ENCODE results near the gene PIGH.

The PIGH gene

GRCh38 chr14:67572608-67573007 lies 27.5 kb downstream of the PIGH start:
- Histone ChIP-seq H3K36me3 (ENCODE audit: insufficient read depth, low read length) (no peaks in the 10 kb centered on the region), H3K27me3 (ENCODE audit: control insufficient read depth, insufficient read depth, low read length) (peaks cover 12% of the 10 kb centered on the region), H3K9me3 (replicated peaks; ENCODE audit: low read length) (no peaks in the 10 kb centered on the region), H3K9ac (ENCODE audit: low read depth, low read length) (no peak overlapping the region), H3K4me1 (ENCODE audit: control insufficient read depth, insufficient read depth, low read length) (no peaks in the 10 kb centered on the region), H3K4me3 (ENCODE audit: low read length) (no peak overlapping the region), H3K4me2 (ENCODE audit: low read length) (no peak overlapping the region)

- H3K4me2 ChIP-seq (ENCODE audit: low read length) = no peak overlapping the region
- H3K36me3 ChIP-seq (ENCODE audit: insufficient read depth, low read length) = no peaks in the 10 kb centered on the region
- no peak overlapping the region for H3K9ac ChIP-seq (ENCODE audit: low read depth, low read length)
- H3K4me1 ChIP-seq (ENCODE audit: control insufficient read depth, insufficient read depth, low read length) = peaks cover 4% of the 10 kb centered on the region
- peaks cover 16% of the 10 kb centered on the region for H3K27me3 ChIP-seq (ENCODE audit: control insufficient read depth, insufficient read depth, low read length)
- no peaks in the 10 kb centered on the region for H3K9me3 ChIP-seq (replicated peaks; ENCODE audit: low read length)
- no peak overlapping the region for H3K4me3 ChIP-seq (ENCODE audit: low read length)
Observed at GRCh38 chr14:67571991-67572323, 28.1 kb downstream of the PIGH start.

GRCh38 chr14:67571275-67571990 lies 28.6 kb downstream of the PIGH start:
- Histone ChIP-seq H3K9me3 (replicated peaks; ENCODE audit: low read length) (no peaks in the 10 kb centered on the region), H3K36me3 (ENCODE audit: insufficient read depth, low read length) (no peaks in the 10 kb centered on the region), H3K4me1 (ENCODE audit: control insufficient read depth, insufficient read depth, low read length) (peaks cover 4% of the 10 kb centered on the region), H3K9ac (ENCODE audit: low read depth, low read length) (no peak overlapping the region), H3K4me2 (ENCODE audit: low read length) (no peak overlapping the region), H3K4me3 (ENCODE audit: low read length) (no peak overlapping the region), H3K27me3 (ENCODE audit: control insufficient read depth, insufficient read depth, low read length) (peaks cover 13% of the 10 kb centered on the region)

GRCh38 chr14:67570453-67570852 lies 29.6 kb downstream of the PIGH start:
- Histone ChIP-seq H3K36me3 (ENCODE audit: insufficient read depth, low read length) (no peaks in the 10 kb centered on the region), H3K4me1 (ENCODE audit: control insufficient read depth, insufficient read depth, low read length) (peaks cover 4% of the 10 kb centered on the region), H3K9me3 (replicated peaks; ENCODE audit: low read length) (no peaks in the 10 kb centered on the region), H3K4me3 (ENCODE audit: low read length) (no peak overlapping the region), H3K9ac (ENCODE audit: low read depth, low read length) (no peak overlapping the region), H3K27me3 (ENCODE audit: control insufficient read depth, insufficient read depth, low read length) (peaks cover 10% of the 10 kb centered on the region), H3K4me2 (ENCODE audit: low read length) (no peak overlapping the region)

- Histone ChIP-seq H3K4me1 (ENCODE audit: control insufficient read depth, insufficient read depth, low read length) (peaks cover 4% of the 10 kb centered on the region), H3K27me3 (ENCODE audit: control insufficient read depth, insufficient read depth, low read length) (peaks cover 13% of the 10 kb centered on the region)
Observed at GRCh38 chr14:67569651-67570290, 30.3 kb downstream of the PIGH start.

GRCh38 chr14:67569011-67569650 lies 30.9 kb downstream of the PIGH start:
- Histone ChIP-seq H3K4me1 (ENCODE audit: control insufficient read depth, insufficient read depth, low read length) (peaks cover 4% of the 10 kb centered on the region), H3K36me3 (ENCODE audit: insufficient read depth, low read length) (no peaks in the 10 kb centered on the region), H3K9me3 (replicated peaks; ENCODE audit: low read length) (no peaks in the 10 kb centered on the region), H3K9ac (ENCODE audit: low read depth, low read length) (no peak overlapping the region), H3K4me2 (ENCODE audit: low read length) (no peak overlapping the region), H3K27me3 (ENCODE audit: control insufficient read depth, insufficient read depth, low read length) (peaks cover 13% of the 10 kb centered on the region), H3K4me3 (ENCODE audit: low read length) (no peak overlapping the region)

More at GRCh38 chr14:67569651-67570290, 30.3 kb downstream of the PIGH start:
- H3K9ac ChIP-seq (ENCODE audit: low read depth, low read length) = no peak overlapping the region
- no peak overlapping the region for H3K4me3 ChIP-seq (ENCODE audit: low read length)
- H3K9me3 ChIP-seq (replicated peaks; ENCODE audit: low read length) = no peaks in the 10 kb centered on the region
- H3K36me3 ChIP-seq (ENCODE audit: insufficient read depth, low read length) = no peaks in the 10 kb centered on the region
- no peak overlapping the region for H3K4me2 ChIP-seq (ENCODE audit: low read length)

- H3K36me3 ChIP-seq (ENCODE audit: insufficient read depth, low read length) = no peaks in the 10 kb centered on the region
- no peak overlapping the region for H3K9ac ChIP-seq (ENCODE audit: low read depth, low read length)
- no peaks in the 10 kb centered on the region for H3K9me3 ChIP-seq (replicated peaks; ENCODE audit: low read length)
- H3K4me3 ChIP-seq (ENCODE audit: low read length) = no peak overlapping the region
- peak overlapping the region; percentile 33 for H3K4me2 ChIP-seq (ENCODE audit: low read length)
- peaks cover 4% of the 10 kb centered on the region for H3K4me1 ChIP-seq (ENCODE audit: control insufficient read depth, insufficient read depth, low read length)
- peaks cover 6% of the 10 kb centered on the region for H3K27me3 ChIP-seq (ENCODE audit: control insufficient read depth, insufficient read depth, low read length)
Observed at GRCh38 chr14:67567654-67568053, 32.4 kb downstream of the PIGH start.

- Histone ChIP-seq H3K36me3 (ENCODE audit: insufficient read depth, low read length) (no peaks in the 10 kb centered on the region), H3K4me3 (ENCODE audit: low read length) (no peak overlapping the region), H3K27me3 (ENCODE audit: control insufficient read depth, insufficient read depth, low read length) (peaks cover 6% of the 10 kb centered on the region), H3K9me3 (replicated peaks; ENCODE audit: low read length) (no peaks in the 10 kb centered on the region), H3K4me2 (ENCODE audit: low read length) (peak overlapping the region; percentile 33), H3K4me1 (ENCODE audit: control insufficient read depth, insufficient read depth, low read length) (peaks cover 4% of the 10 kb centered on the region), H3K9ac (ENCODE audit: low read depth, low read length) (no peak overlapping the region)
Observed at GRCh38 chr14:67566908-67567307, 33.2 kb downstream of the PIGH start.

GRCh38 chr14:67564236-67564635 lies 35.8 kb downstream of the PIGH start:
- peaks cover 6% of the 10 kb centered on the region for H3K27me3 ChIP-seq (ENCODE audit: control insufficient read depth, insufficient read depth, low read length)
- H3K9me3 ChIP-seq (replicated peaks; ENCODE audit: low read length) = no peaks in the 10 kb centered on the region
- peaks cover 4% of the 10 kb centered on the region for H3K4me1 ChIP-seq (ENCODE audit: control insufficient read depth, insufficient read depth, low read length)
- no peak overlapping the region for H3K9ac ChIP-seq (ENCODE audit: low read depth, low read length)
- no peak overlapping the region for H3K4me3 ChIP-seq (ENCODE audit: low read length)
- H3K36me3 ChIP-seq (ENCODE audit: insufficient read depth, low read length) = no peaks in the 10 kb centered on the region
- H3K4me2 ChIP-seq (ENCODE audit: low read length) = no peak overlapping the region

- Histone ChIP-seq H3K36me3 (ENCODE audit: insufficient read depth, low read length) (no peaks in the 10 kb centered on the region), H3K9me3 (replicated peaks; ENCODE audit: low read length) (no peaks in the 10 kb centered on the region), H3K4me2 (ENCODE audit: low read length) (no peak overlapping the region), H3K9ac (ENCODE audit: low read depth, low read length) (no peak overlapping the region), H3K27me3 (ENCODE audit: control insufficient read depth, insufficient read depth, low read length) (peaks cover 10% of the 10 kb centered on the region), H3K4me1 (ENCODE audit: control insufficient read depth, insufficient read depth, low read length) (peaks cover 4% of the 10 kb centered on the region), H3K4me3 (ENCODE audit: low read length) (no peak overlapping the region)
Observed at GRCh38 chr14:67562776-67563150, 37.3 kb downstream of the PIGH start.

GRCh38 chr14:67562025-67562775 lies 37.9 kb downstream of the PIGH start:
- Histone ChIP-seq H3K9ac (ENCODE audit: low read depth, low read length) (no peak overlapping the region), H3K4me3 (ENCODE audit: low read length) (no peak overlapping the region), H3K4me2 (ENCODE audit: low read length) (no peak overlapping the region), H3K9me3 (replicated peaks; ENCODE audit: low read length) (no peaks in the 10 kb centered on the region), H3K4me1 (ENCODE audit: control insufficient read depth, insufficient read depth, low read length) (peaks cover under 1% of the 10 kb centered on the region), H3K36me3 (ENCODE audit: insufficient read depth, low read length) (no peaks in the 10 kb centered on the region), H3K27me3 (ENCODE audit: control insufficient read depth, insufficient read depth, low read length) (peaks cover 6% of the 10 kb centered on the region)

All from skeletal muscle satellite cell (primary cell).